K562 (cell line): ENCODE results near the gene SPTBN2. TPM values are rescaled to one million over a fixed set of nuclear protein-coding genes. Genes with fewer than 3 reads are reported as not detected.

Experiments
- ATAC-seq: fragments of 200-7000 bp; cut with Tn5 transposase; 3 replicates; pipeline ENCODE4 v1.9.1; 2020; ENCODE audit warnings: moderate library complexity
- BruUV-seq: library from RNA; stranded (reverse); fragments of 400-500 nt; replicated peaks from 2 replicates; lab custom pipeline; 2021; lab: Mats Ljungman, UMichigan
- CTCF ChIA-PET: fragments of 300-600 bp; formaldehyde crosslinking; extraction: SDS; loops from one replicate; lab custom pipeline; 2021; ENCODE audit warnings: low intra/inter-chr PET ratio; lab: Yijun Ruan, JAX
- POLR2A ChIA-PET: fragments of 300-600, 350-650 bp; sonication (Branson Sonifier 250); formaldehyde crosslinking; extraction: SDS; loops from one replicate; lab custom pipeline; 2021; ENCODE audit warnings: antibody characterized with exemption, inconsistent platforms; lab: Yijun Ruan, JAX
- DNase-seq, 4 experiments: peaks; one replicate each; pipeline versions ENCODE4 v3.0.0 to v3.0.0-alpha.2; 2011 to 2018; ENCODE audit warnings: low spot score in 3 of 4, mixed read lengths in 3 of 4; ENCODE audit errors: extremely low read depth in 1 of 4
- FAIRE-seq: peaks from 2 replicates; lab custom pipeline; 2011; peaks lifted over from hg19 to GRCh38; lab: Jason Lieb, UNC
- H2AFZ ChIP-seq: 2 replicates; pipeline ENCODE4 v1.6.0; 2011; ENCODE audit warnings: low read depth, low read length, control low read depth, inconsistent platforms
- H3K27ac ChIP-seq: fragments of 200-600 bp; 3 replicates; pipeline ENCODE4 v1.8.0; 2011; ENCODE audit warnings: low read depth, mild to moderate bottlenecking, control low read depth, inconsistent platforms, low read length, moderate library complexity, mixed read lengths; ENCODE audit errors: extremely low read depth
- H3K27me3 ChIP-seq, 2 experiments: fragments of 300-600 bp in 1 of 2; 2 replicates in 1 of 2; 3 replicates in 1 of 2; pipeline versions ENCODE4 v1.6.0 to v1.8.0; 2011; ENCODE audit warnings: inconsistent platforms in 2 of 2, low read length in 2 of 2, mild to moderate bottlenecking in 1 of 2, mixed read lengths in 1 of 2, moderate library complexity in 1 of 2; ENCODE audit not compliant: control insufficient read depth in 2 of 2, insufficient read depth in 2 of 2
- H3K36me3 ChIP-seq: fragments of 300-600 bp; 3 replicates; pipeline ENCODE4 v1.8.0; 2011; ENCODE audit warnings: mild to moderate bottlenecking, low read length, inconsistent platforms; ENCODE audit not compliant: control insufficient read depth, insufficient read depth
- H3K4me1 ChIP-seq, 2 experiments: fragments of 200-600 bp in 1 of 2; replicated peaks in 1 of 2; 2 replicates in 1 of 2; 3 replicates in 1 of 2; pipeline versions ENCODE4 v1.5.1 to v1.8.0; 2011; ENCODE audit warnings: inconsistent platforms in 2 of 2, low read length in 2 of 2, mild to moderate bottlenecking in 1 of 2, mixed read lengths in 1 of 2, moderate library complexity in 1 of 2; ENCODE audit not compliant: control insufficient read depth in 2 of 2, insufficient read depth in 2 of 2
- H3K4me2 ChIP-seq: 2 replicates; pipeline ENCODE4 v1.6.1; 2011; ENCODE audit warnings: low read length, control low read depth, inconsistent platforms, mixed read lengths; ENCODE audit not compliant: insufficient read depth
- H3K4me3 ChIP-seq: fragments of 200-600 bp; sonication (generic), shearing (Covaris generic); 2 replicates; pipeline ENCODE4 v1.5.1; 2016; ENCODE audit warnings: control low read depth, inconsistent platforms
- H3K79me2 ChIP-seq: fragments of 200-600 bp; 3 replicates; pipeline ENCODE4 v1.8.0; 2011; ENCODE audit warnings: low read length, inconsistent platforms; ENCODE audit not compliant: control insufficient read depth, insufficient read depth
- H3K9ac ChIP-seq, 2 experiments: 2 replicates each; pipeline versions ENCODE4 v1.6.0 to v1.6.1; 2011; ENCODE audit warnings: low read depth in 2 of 2, low read length in 2 of 2, control low read depth in 1 of 2, inconsistent platforms in 1 of 2, mild to moderate bottlenecking in 1 of 2, mixed read lengths in 1 of 2; ENCODE audit not compliant: insufficient read depth in 1 of 2
- H3K9me1 ChIP-seq: one replicate; pipeline ENCODE4 v1.6.0; 2011; ENCODE audit warnings: inconsistent platforms, mild to moderate bottlenecking, low read length, moderate library complexity; ENCODE audit not compliant: control insufficient read depth, insufficient read depth
- H3K9me3 ChIP-seq: replicated peaks from 2 replicates; pipeline ENCODE4 v1.5.1; 2011; ENCODE audit warnings: low read depth, low read length, inconsistent platforms; ENCODE audit not compliant: control insufficient read depth, insufficient read depth
- H4K20me1 ChIP-seq: replicated peaks from 2 replicates; pipeline ENCODE4 v1.6.1; 2011; ENCODE audit warnings: low read length, inconsistent platforms, mixed read lengths; ENCODE audit not compliant: control insufficient read depth, insufficient read depth
- HDAC8 ChIP-seq: fragments of 450-650 bp; IDR thresholded peaks from 2 replicates; pipeline ENCODE4 v1.6.1; 2016; ENCODE audit warnings: mild to moderate bottlenecking, missing genetic modification characterization, moderate library complexity, missing compliant biosample characterization
- HIVEP1 ChIP-seq: fragments of 250-450 bp; sonication (Bioruptor Pico); IDR thresholded peaks from 2 replicates; pipeline ENCODE4 v1.4.0; 2020; ENCODE audit warnings: mild to moderate bottlenecking
- PBX2 ChIP-seq, 2 experiments: IDR thresholded peaks in 1 of 2; conservative IDR thresholded peaks in 1 of 2; 2 replicates each; pipeline ENCODE4 v1.6.1; 2016; ENCODE audit warnings: low read depth in 2 of 2, mild to moderate bottlenecking in 1 of 2, missing compliant biosample characterization in 1 of 2, missing genetic modification characterization in 1 of 2, moderate library complexity in 1 of 2
- in situ Hi-C: fragments of 300-500 bp; cut with MboI; formaldehyde crosslinking; loops from 4 replicates; pipeline ENCODE4 v1.15.0; 2018; ENCODE audit warnings: inconsistent platforms, mixed read lengths
- intact Hi-C: fragments of 100-400 bp; cut with micrococcal nuclease; formaldehyde crosslinking; loops from 2 replicates; pipeline ENCODE4 v1.14.2; 2022
- polyA plus RNA-seq, 8 experiments: library from polyadenylated mRNA; depleted of rRNA in 4 of 8; stranded (reverse) in 5 of 8; unstranded in 3 of 8; fragments of >200 nt; fragmentation: Nextera tagmentation in 2 of 8; fragmentation: Illumina TruSeq in 1 of 8; extraction: Ambion mirVana in 2 of 8; extraction: Trizol in 1 of 8; gene quantifications; 2 replicates each; pipeline versions ENCODE4 v1.2.1 to v1.2.3, GENCODE V29; 2011 to 2014; ENCODE audit warnings: inconsistent platforms in 1 of 8, missing spikeins in 1 of 8
- total RNA-seq, 7 experiments: library from RNA; depleted of rRNA in 6 of 7; stranded (reverse); fragments of >200 nt in 6 of 7; fragmentation: Illumina TruSeq in 2 of 7; extraction: Trizol in 2 of 7; gene quantifications; 2 replicates each; pipeline versions ENCODE4 v1.2.1 to v1.2.3, GENCODE V29; 2011 to 2021; ENCODE audit warnings: low replicate concordance in 1 of 7

Gene SPTBN2
- total and polyA plus RNA-seq, 9 of the 15 experiments (the other 6 are each of a cell fraction or from before 2014, with no cell fraction given): 0.38 to 56.5 (median 19.7) TPM

DNA sequence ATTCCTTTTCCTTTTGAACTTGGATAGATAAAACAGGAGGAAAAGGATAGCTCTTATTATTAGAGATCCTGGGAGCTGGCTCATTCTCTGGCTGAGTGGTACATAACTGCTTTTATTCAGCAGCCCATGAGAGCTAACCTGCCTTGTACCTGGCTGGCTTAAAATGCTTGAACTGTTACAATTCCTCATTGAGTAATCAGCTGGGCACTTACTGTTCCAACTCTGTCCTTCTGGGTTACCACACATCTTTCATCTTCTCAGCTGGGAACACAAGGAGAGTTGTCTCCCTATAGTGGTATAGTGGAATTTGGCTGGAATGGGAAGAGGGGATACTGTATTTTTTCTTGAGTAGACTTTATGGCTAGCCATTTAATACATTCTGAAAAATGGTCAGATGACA, 39.8 kb upstream of the SPTBN2 start:
- H3K4me3 ChIP-seq: no peak overlapping the region
- H3K4me2 ChIP-seq: no peak overlapping the region
- H4K20me1 ChIP-seq: no peaks in the 10 kb centered on the region
- ChIA-PET CTCF (no interaction called here), POLR2A (interaction anchor here (0.6 kb wide), 1 partner anchor 10 kb away, joined by 3 read pairs; no protein-coding TSS in a partner anchor)
- intact Hi-C loops (no loop called here), in situ Hi-C loops (no loop called here)
- no peak overlapping the region for H3K9ac ChIP-seq
- no peak overlapping the region for H3K27ac ChIP-seq
- no peak for FAIRE-seq
- H3K4me1 ChIP-seq: no peaks in the 10 kb centered on the region
- BruUV-seq: no TSS peak
- H3K9me3 ChIP-seq: no peaks in the 10 kb centered on the region
- no peak for ATAC-seq
- no peaks in the 10 kb centered on the region for H3K79me2 ChIP-seq
- no peaks in the 10 kb centered on the region for H3K9me1 ChIP-seq
- H3K27me3 ChIP-seq: no peaks in the 10 kb centered on the region
- no peaks in the 10 kb centered on the region for H3K36me3 ChIP-seq
- DNase-seq: no peak
- H2AFZ ChIP-seq: no peak overlapping the region
- no peak for TF ChIP-seq PBX2 (CRISPR knock-in tag; IDR thresholded peaks at IDR 0.05; ENCODE audit: low read depth)
- TF ChIP-seq PBX2 (tag; conservative IDR thresholded peaks at IDR 0.05; ENCODE audit: low read depth): no peak
- TF ChIP-seq HDAC8 (tag): no peak
- TF ChIP-seq HIVEP1: no peak
